Stimulated activated naive CD4-positive, alpha-beta T cell treated with Interleukin-2 at 50 U/mL for 16 hours (primary cell): ENCODE data around the gene ANTXRL.
"Not testable (repeated sequence)": the region's sequence is repeated elsewhere in the genome, so short reads cannot be mapped to it uniquely, and the experiment has no call there.

Source experiments
- DNase-seq: peaks from one replicate; lab custom pipeline; 2025; lab: John Stamatoyannopoulos, UW

Gene ANTXRL

DNA sequence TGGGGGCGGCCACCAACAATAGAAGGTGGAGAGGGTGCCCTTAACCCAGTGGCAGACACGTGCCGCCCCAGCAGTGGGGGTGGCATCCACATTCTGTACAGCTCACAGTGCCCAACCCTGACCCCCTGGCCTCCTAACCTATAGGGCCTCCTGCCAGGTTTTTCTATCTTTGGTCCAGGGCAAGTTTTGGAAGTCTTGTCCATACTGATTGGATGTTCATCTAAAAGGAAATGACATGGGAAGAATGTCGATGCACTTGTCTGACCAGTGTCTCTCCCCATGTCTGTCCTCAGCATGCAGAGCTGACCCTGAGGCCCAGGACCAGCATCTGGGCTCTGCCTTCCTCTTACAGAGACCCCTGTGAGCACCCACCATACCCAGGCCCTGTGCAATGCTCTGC, 32.3 kb upstream of the ANTXRL start:
- DNase-seq, result no peak

GRCh38 chr10:46255210-46255609, 31.6 kb upstream of the ANTXRL start:
- not testable (repeated sequence) for DNase-seq

GRCh38 chr10:46255801-46256747, 30.7 kb upstream of the ANTXRL start:
- DNase-seq, result peak; percentile 44

DNA sequence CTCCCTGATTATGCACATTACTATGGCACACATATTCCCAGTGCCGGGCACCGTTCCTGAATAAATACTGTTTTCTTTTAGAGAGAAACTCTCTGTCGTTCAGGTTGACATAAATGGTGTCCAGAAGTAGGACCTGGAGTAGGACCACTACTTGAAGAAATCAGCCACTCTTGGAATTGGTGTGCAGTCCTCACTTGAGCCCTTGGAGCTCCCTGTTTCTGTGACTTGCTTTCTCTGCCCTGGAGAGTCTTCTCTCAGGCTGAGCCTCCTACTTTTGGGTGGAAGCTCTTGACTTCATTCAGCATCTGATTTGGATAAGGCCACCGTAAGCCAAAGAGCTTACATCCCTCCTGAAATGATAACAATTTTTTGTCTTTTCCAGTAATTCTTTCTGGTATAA, 29.7 kb upstream of the ANTXRL start:
- no peak for DNase-seq

- DNase-seq, result not testable (repeated sequence)
These were observed 23.8 kb upstream of the ANTXRL start for GRCh38 chr10:46262906-46263560.

- no peak for DNase-seq
These were observed 22.9 kb upstream of the ANTXRL start for GRCh38 chr10:46263831-46264268.

GRCh38 chr10:46264336-46264735, 22.5 kb upstream of the ANTXRL start:
- no peak for DNase-seq

DNA sequence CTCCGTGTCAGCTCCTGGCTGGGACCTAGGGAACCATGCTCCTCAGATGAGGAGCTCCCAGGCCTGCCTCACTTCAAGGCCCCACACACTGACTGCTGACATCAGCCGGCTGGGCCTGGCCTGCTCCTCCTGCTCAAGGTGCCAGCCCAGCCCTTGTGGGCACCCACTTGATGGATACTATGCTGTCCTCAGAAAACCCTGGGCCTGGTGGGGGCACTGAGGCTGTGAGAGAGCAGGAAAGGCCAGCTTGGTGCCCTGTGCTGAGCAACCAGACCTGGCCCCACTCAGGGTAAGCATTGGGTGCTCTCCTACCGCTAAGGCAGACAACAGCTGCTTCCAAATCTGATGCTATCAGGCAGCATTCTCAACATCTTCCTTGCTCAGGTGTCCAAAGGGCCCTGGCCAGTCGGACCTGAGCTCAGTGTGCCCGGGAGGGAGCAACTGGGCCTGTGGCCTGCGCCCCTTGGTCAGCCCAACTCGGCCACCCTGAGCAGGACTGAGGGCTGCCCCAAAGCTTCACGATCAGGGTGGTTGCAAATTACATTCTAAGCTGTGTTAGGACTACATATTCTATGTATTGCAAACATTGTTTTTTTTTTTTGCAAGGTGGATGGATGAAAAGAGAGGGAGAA, 21.9 kb upstream of the ANTXRL start:
- DNase-seq, result no peak

DNA sequence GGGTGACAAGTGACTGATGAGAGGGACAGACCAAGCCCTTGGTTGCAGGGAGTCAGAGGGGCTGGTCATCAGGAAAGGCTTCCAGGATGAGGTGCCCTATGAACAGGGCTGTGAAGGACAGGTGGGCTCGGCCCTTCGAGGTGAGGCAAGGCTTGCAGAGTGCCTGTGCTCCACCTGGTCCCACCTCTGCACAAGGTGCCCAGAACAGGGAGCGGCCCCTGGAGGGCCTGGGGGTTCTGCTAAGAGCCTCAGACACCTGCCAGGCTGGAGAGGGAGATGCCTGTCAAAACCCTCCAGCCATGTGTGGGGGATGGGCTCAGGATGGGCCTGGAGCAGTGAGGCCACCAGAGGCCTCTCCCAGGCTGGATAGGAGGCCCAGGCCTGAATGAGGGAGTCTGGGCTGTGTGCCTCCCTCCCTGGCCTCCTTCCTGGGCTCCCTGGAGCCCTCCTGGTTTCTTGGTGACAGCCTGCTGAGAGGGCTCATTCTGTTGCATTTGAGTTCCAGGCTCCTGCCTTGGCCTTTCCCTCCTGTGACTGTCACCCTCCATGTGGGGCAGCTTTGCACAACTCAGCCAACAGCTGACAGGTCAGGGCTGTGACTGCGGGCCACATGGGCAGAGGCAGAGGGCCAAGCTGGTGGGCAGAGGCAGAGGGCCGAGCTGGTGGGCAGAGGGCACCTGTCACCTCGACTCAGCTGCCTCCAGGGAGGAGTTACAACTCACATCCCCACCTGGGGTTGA, 21.1 kb upstream of the ANTXRL start:
- DNase-seq, result not testable (repeated sequence)

DNA sequence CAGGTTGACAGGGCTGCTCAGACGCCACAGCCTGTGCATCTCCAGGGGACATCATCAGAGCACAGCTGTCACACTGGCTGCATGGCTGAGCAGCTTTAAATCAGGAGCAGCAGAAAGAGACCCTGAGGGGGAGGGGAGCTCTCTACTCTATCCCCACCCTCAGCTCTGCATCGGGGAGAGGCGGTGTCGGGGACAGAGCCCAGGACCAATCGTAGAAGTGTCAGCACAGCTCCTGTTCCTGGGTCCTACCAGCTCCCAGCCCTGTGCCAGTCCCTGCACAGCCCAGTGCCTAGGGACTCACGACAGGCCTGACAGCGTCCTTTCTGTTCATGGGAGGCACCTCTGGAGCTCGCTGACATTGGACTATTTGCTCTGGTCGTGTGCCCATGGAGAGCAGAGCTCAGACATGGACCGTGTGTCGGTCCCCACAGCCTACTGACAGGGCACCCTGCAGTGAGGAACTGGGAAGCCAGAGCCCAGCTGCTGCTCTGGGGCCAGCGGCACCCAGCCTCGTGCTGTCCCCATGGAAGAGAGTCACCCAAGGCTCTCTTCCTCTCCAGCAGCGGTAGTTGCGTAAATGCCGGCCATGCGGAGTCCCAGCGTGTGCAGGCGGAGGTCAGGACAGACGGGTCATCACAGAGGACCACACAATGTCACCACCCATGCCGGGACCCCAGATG, 20.4 kb upstream of the ANTXRL start:
- DNase-seq, result no peak

DNA sequence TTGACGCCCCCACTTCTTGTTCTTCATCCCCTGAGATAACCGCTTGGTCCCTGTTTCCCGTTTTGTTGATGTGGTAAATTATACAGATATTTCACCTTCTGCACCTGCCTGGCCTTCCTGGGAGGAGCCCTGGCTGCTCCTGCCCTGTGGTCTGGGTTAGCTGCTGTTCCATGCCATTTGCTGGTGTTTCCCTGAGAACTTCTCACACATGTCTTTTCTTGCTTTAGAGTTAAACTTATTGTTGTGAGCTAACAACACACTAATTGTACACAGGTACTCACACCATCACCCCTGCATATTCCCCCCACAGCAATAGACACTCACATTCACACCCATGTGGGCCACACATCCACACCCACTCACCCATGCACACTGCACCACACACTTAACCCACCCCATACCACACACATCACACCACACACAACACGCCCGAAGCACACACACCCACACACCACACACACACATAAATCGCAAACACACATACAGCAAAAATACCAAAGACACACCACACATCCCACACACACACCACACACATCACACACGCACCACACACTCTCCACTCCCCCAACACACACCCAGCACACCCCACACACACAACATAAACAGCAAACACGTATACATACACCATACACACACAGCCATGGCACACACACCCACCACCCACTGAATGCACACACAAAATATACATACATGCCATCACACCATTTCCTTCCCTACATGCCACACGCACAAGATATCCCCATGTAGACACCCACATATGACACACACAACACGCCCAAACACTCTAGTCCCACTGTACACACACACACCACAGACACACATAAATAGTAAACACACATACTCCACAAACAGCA, 19.4 kb upstream of the ANTXRL start:
- no peak for DNase-seq

DNA sequence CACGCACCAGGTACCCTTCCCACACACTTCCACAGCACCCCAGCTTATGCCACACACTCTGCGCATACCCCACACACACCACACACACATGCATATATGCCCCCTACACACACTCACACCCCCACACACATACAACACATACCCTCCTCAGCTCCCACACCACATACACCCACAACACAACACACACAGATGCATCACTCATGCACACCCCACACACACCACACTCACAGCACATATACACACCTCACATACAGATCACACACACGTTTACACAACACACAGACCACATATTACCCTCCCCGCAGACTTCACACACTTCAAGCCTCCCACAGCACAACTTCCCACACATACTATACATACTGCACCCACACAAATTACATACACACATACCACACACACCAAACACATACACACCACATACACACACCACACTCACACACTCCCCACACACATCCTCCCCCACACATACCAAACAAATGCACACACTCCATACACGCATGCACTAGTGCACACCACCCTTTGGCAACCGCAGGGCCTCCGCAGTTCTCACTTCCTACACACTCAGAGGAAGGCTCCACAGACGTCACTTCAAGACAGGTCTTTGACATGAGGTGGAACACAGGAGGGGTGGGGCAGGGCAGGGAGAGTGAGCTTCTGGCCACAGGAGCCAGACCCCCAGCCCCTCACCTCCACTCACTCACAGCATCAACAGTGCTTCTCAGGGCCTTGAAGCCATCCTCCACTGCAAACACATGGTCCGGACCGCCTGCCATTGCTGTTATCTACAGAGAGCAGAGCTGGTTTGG, 18.5 kb upstream of the ANTXRL start:
- DNase-seq, result peak; percentile 55

GRCh38 chr10:46269554-46270053, 17.2 kb upstream of the ANTXRL start:
- peak; percentile 17 for DNase-seq

DNA sequence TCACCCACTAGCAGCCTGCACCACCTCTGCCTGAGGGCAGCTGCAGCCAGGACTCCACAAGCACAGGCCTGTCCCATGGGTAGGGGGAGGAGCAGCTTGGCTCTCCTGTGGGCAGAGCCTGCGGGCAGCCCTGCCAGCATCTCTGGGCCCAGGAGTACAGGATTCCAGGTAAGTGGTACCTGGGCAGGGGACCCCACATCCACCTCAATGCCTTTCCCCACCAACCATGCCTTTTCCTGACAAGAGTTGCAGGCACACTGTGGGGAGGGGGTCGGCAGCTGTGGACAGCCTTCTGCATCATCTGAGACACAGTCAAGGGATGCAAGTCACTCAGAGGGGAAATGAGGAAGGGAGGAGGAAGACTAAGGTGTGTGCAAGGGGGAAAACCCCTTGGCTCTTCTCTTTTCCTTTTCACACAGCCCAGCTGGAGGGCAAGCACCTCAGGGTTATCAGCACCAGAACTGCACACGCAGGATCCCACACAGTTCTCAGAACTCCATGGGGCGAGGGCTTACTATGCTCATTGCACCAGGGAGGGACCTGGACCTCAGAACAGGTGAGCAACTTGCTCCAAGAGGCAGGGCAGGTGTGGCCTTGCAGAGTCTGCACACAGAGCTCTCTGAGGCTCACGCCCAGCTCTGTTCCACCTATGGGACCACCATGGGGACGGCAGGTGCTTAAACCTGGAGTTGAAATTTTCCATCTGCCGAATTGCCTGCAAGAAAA, 16.5 kb upstream of the ANTXRL start:
- DNase-seq, result no peak

GRCh38 chr10:46270963-46271530, 15.8 kb upstream of the ANTXRL start:
- DNase-seq, result not testable (repeated sequence)

GRCh38 chr10:46271795-46272499, 14.8 kb upstream of the ANTXRL start:
- not testable (repeated sequence) for DNase-seq

- DNase-seq, result no peak
These were observed 13.9 kb upstream of the ANTXRL start for GRCh38 chr10:46272863-46273415.
